Ovary (tissue), 9 donors: ENCODE results near the gene SGCE. TPM values are rescaled to one million over a fixed set of nuclear protein-coding genes. Genes with fewer than 3 reads are reported as not detected.

Experiments used
- DNase-seq, 5 donors: peaks; one replicate each; pipeline ENCODE4 v3.0.0-alpha.2; 2019 to 2020
- H3K27ac ChIP-seq, 2 donors: fragments of 200-600 bp; one replicate each; pipeline versions ENCODE4 v1.5.1 to v1.8.0; 2019 to 2022
- H3K27me3 ChIP-seq: fragments of 200-600 bp; one replicate; pipeline ENCODE4 v1.8.0; 2022
- H3K36me3 ChIP-seq: fragments of 200-600 bp; sonication (generic); one replicate; pipeline ENCODE4 v1.5.1; 2019
- H3K4me1 ChIP-seq: one replicate; pipeline ENCODE4 v1.8.1; 2013; ENCODE audit warnings: mild to moderate bottlenecking, moderate library complexity; ENCODE audit not compliant: insufficient read depth
- H3K4me3 ChIP-seq: fragments of 200-600 bp; sonication (generic); one replicate; pipeline ENCODE4 v1.5.1; 2017
- H3K9me3 ChIP-seq, 2 donors: fragments of 200-600 bp in 1 of 2; sonication (generic) in 1 of 2; one replicate each; pipeline versions ENCODE4 v1.5.1 to v1.8.1; 2013 to 2019; ENCODE audit warnings: mild to moderate bottlenecking in 1 of 2, moderate library complexity in 1 of 2
- EP300 ChIP-seq: sonication (generic); formaldehyde crosslinking; IDR thresholded peaks from one replicate; pipeline ENCODE4 v1.6.1; 2017; ENCODE audit warnings: antibody characterized with exemption
- POLR2A ChIP-seq: fragments of 450-650 bp; IDR thresholded peaks from one replicate; pipeline ENCODE4 v1.6.1; 2017; ENCODE audit warnings: antibody characterized with exemption, mild to moderate bottlenecking, moderate library complexity
- WGBS, 3 donors: extraction: QIAGEN DNeasy Blood & Tissue Kit in 1 of 3; methylation state at CpG; one replicate each; pipeline versions ENCODE4 v1.1.5 to v1.1.7; 2013 to 2017; 5-methylcytosine and 5-hydroxymethylcytosine counted together
- intact Hi-C, 4 donors: fragments of 100-400 bp; cut with DNase I; formaldehyde crosslinking; loops; one replicate each; pipeline versions ENCODE4 v1.11.0 to v1.15.1; 2022 to 2023
- polyA plus RNA-seq, 2 donors: library from polyadenylated mRNA; stranded (reverse); fragments of 200-250 nt in 1 of 2; fragments of 350-450 nt in 1 of 2; fragmentation: Illumina TruSeq in 1 of 2; extraction: RNeasy Lipid Tissue Mini Kit (QIAGEN cat#74804) in 1 of 2; gene quantifications; one replicate each; pipeline ENCODE4 v1.2.3, GENCODE V29; 2013 to 2014
- total RNA-seq, 7 donors: library from RNA; depleted of rRNA in 2 of 7; stranded (reverse); fragments of >200 nt in 2 of 7; fragmentation: NEBNext Ultra II Directional in 3 of 7; extraction: Animal tissue kit (Norgen Biotek cat#: 25700) in 3 of 7; gene quantifications; one replicate each; pipeline versions ENCODE4 v1.1.0 to v1.2.4, GENCODE V29; 2016 to 2023
- TF ChIP-seq, protein P1 (sequence below), 3 donors: fragments of 450-650 bp in 2 of 3; fragments of 200-600 bp in 1 of 3; IDR thresholded peaks; one replicate each; pipeline versions ENCODE4 v1.5.1 to v1.8.0; 2016 to 2022; ENCODE audit warnings: antibody characterized with exemption in 3 of 3, mild to moderate bottlenecking in 1 of 3
- donor health status: DM: no; HTN: no; CAD: no; lungs with moderate emphysema.
- donor health status: DM: no; HTN: no; CAD: no.
- donor health status: Bipolar disorder and iron deficiency.
- donor health status: DM: yes; HTN: yes; CAD: no.
- donor health status: DM: no; HTN: no; CAD: no.
- donor health status: DM: yes; HTN: yes; CAD: no.

SGCE gene
- total and polyA plus RNA-seq, 9 donors, result 104 to 183 (median 115) TPM

DNA sequence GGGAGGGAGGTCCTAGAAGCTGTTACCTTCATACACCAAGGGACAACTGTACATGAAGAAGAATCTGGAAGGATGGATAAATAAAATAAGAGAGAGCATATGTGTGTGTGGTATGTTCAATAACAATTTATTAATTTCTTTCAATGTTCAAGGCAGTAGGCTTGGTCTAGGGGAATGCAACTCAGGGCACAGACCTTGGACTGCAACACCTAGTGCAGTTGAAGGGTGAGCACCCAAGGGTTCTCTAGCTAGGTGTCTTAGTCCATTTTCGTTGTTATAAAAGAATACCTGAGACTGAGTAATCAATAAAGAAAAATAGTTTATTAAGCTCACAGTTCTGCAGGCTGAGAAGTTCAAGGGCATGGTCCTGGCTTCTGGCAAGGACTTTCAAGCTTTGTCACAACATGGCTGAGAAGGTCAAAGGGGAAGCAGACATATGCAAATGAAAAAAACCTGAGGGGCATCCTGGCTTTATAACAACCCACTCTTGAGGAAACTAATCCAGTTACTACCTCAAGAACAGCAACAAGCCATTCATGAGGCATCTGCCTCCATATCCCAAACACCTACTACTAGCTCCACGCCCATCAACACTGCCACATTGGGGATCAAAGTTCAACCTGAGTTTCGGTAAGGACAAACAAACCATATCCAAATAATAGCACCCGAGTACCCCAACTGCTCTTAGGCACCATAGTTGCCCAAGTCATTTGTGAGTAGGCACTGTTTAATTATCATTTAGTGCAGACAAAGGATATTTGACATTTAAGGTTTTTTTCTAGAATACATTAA is 15.7 kb upstream of the SGCE start:
- intact Hi-C loops, result no loop called here
- 88 to 95% (median 89%) methylated on average over 4 of the region's 4 CpGs for WGBS, 3 donors
- no peak for DNase-seq

DNA sequence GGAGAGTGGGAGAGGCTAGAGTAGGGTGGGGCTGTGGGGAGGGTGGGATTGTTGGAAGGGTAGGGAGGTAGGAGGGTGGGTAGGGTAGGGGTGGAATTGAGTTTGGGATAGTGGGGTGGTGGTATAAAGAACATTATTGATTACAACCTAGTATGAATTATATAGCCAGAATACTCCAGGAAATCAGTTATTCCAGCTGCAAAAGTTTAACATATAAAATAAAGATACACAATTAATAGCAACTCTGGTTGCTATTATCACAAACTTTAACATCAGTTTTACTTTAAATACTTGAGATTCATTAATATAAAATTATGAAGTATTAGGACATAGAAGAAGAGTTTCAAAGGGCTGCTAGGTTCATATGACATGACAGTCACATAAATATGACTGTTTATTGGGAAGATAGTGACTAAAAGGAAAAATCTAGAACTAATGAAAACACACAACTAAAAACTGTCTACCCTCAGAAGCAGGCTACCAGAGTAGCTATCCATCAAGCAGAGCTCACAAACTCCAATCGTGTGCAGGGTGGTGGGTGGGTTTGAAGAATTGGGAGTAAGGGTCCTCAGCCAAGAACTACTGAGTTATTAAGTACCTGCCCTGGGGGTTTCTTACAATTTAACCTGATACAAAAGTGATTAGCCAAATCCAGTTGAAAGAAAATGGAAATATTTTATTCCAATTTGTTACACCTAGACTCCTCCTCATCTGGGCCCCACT is 14.0 kb upstream of the SGCE start:
- no peak overlapping the region for H3K4me3 ChIP-seq
- H3K27ac ChIP-seq, result no peak overlapping the region
- H3K9me3 ChIP-seq, result no peaks in the 10 kb centered on the region
- DNase-seq, result no peak
- H3K36me3 ChIP-seq, result no peaks in the 10 kb centered on the region
- H3K27me3 ChIP-seq, result no peaks in the 10 kb centered on the region
- H3K4me1 ChIP-seq, result no peaks in the 10 kb centered on the region
- intact Hi-C loops, result no loop called here
- 95 to 97% (median 95%) methylated on average over 1 of the region's 1 CpG for WGBS, 3 donors
- TF ChIP-seq, protein P1, sequence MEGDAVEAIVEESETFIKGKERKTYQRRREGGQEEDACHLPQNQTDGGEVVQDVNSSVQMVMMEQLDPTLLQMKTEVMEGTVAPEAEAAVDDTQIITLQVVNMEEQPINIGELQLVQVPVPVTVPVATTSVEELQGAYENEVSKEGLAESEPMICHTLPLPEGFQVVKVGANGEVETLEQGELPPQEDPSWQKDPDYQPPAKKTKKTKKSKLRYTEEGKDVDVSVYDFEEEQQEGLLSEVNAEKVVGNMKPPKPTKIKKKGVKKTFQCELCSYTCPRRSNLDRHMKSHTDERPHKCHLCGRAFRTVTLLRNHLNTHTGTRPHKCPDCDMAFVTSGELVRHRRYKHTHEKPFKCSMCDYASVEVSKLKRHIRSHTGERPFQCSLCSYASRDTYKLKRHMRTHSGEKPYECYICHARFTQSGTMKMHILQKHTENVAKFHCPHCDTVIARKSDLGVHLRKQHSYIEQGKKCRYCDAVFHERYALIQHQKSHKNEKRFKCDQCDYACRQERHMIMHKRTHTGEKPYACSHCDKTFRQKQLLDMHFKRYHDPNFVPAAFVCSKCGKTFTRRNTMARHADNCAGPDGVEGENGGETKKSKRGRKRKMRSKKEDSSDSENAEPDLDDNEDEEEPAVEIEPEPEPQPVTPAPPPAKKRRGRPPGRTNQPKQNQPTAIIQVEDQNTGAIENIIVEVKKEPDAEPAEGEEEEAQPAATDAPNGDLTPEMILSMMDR (IDR thresholded peaks at IDR 0.05), result no peak
- TF ChIP-seq EP300 (no peak), POLR2A (no peak)

More for the DNA sequence above, 15.7 kb upstream of the SGCE start:
- Histone ChIP-seq H3K27ac (no peak overlapping the region), H3K4me3 (no peak overlapping the region), H3K27me3 (no peaks in the 10 kb centered on the region), H3K36me3 (no peaks in the 10 kb centered on the region), H3K4me1 (no peaks in the 10 kb centered on the region), H3K9me3 (no peaks in the 10 kb centered on the region)
- TF ChIP-seq EP300 (no peak), POLR2A (no peak)
- TF ChIP-seq, protein P1 (IDR thresholded peaks at IDR 0.05), result no peak

DNA sequence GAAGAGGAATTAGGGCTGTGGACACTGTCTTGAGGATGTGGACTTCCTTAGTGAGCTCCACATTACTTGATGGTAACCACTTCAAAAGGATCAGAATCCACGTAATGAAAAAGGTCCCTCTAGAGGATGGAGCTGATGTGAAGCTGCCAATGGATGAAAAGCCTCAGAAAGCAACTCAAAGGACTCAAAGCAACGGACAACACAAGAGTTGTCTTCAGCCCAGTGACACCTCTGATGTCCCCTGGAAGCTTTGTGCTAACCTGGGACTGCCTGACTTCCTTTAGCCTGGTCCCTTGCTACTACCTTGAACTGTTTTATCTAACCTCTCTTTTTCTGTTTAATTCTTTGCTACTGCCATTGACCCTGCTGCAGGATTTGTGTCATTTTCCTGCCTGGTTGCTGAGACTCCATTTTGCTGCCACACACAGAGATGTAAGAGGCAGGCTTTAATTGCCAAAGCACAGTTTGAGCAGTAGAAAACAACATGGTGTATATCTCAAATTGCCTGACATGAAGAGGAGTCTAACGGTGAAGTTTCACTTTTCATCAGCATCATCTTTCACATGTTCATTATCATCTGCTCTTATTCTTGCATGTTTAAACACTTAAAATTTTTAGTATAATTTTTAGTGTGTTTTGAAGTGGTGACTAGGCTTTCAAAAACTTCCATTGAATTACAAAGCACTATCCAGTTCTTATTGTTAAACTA is 11.1 kb upstream of the SGCE start:
- no peak for DNase-seq
- Histone ChIP-seq H3K36me3 (no peaks in the 10 kb centered on the region), H3K9me3 (no peaks in the 10 kb centered on the region), H3K4me1 (no peaks in the 10 kb centered on the region), H3K27me3 (no peaks in the 10 kb centered on the region), H3K27ac (no peak overlapping the region), H3K4me3 (no peak overlapping the region)
- intact Hi-C loops, result no loop called here
- TF ChIP-seq POLR2A (no peak), EP300 (no peak)
- TF ChIP-seq, protein P1 (IDR thresholded peaks at IDR 0.05), result no peak
- WGBS, 3 donors, result 81 to 82% (median 82%) methylated on average over 3 of the region's 3 CpGs

DNA sequence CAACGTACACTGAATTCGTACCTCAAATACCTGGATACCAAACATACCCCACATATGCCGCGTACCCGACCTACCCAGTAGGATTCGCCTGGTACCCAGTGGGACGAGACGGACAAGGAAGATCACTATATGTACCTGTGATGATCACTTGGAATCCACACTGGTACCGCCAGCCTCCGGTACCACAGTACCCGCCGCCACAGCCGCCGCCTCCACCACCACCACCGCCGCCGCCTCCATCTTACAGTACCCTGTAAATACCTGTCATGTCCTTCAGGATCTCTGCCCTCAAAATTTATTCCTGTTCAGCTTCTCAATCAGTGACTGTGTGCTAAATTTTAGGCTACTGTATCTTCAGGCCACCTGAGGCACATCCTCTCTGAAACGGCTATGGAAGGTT is 9.5 kb upstream of the SGCE start:
- Histone ChIP-seq H3K4me1 (no peaks in the 10 kb centered on the region), H3K4me3 (no peak overlapping the region), H3K9me3 (no peaks in the 10 kb centered on the region), H3K27me3 (no peaks in the 10 kb centered on the region), H3K27ac (no peak overlapping the region), H3K36me3 (no peaks in the 10 kb centered on the region)
- no peak for DNase-seq
- intact Hi-C loops, result no loop called here
- no peak for TF ChIP-seq POLR2A
- no peak for TF ChIP-seq EP300
- TF ChIP-seq, protein P1 (IDR thresholded peaks at IDR 0.05), result no peak
- 98 to 99% (median 98%) methylated on average over 18 of the region's 18 CpGs for WGBS, 3 donors
